Hepatocyte (in vitro differentiated cells): ENCODE data around the gene LIX1.

Experiments
- CTCF ChIP-seq: fragments of 200-600 bp; sonication (generic); IDR thresholded peaks from 2 replicates; pipeline ENCODE4 v1.5.1; 2016; ENCODE audit warnings: antibody characterized with exemption, mild to moderate bottlenecking; ENCODE audit not compliant: poor library complexity
- EZH2 ChIP-seq: fragments of 200-600 bp; sonication (generic); IDR thresholded peaks from 2 replicates; pipeline ENCODE4 v1.6.1; 2016; ENCODE audit warnings: antibody characterized with exemption, mild to moderate bottlenecking, borderline replicate concordance
- EZH2phosphoT487 ChIP-seq: fragments of 200-600 bp; sonication (generic); IDR thresholded peaks from one replicate; pipeline ENCODE4 v1.6.1; 2018; ENCODE audit warnings: antibody characterized with exemption, mild to moderate bottlenecking, low read depth, moderate library complexity; ENCODE audit not compliant: unreplicated experiment, severe bottlenecking

DNA sequence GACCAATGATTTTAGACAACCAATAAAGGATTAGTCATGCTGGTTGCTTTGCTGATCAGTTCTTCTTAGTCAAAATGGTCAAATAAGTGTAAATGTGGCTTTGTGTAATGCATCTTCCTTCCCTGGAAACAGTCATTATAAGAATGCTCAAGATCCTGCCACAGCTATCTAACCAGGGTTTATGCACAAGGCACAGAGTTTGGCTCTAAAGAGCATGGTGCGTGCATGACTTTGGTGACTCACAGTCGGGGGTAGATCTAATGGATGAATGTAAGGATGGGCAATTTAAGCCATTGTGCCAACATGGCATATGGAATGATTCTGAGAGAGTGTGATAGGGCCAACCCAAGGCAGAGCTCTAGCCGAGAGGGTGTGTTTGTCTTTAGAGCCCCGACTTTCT lies 6.5 kb downstream of the LIX1 start:
- TF ChIP-seq CTCF = no peak
- TF ChIP-seq EZH2 = no peak
- no peak for TF ChIP-seq EZH2phosphoT487
